ENCODE measurements around the gene ADCK1.
A peak's percentile ranks its signal among the peaks of the same experiment; 100 is the strongest.
"Not testable (repeated sequence)": the region's sequence is repeated elsewhere in the genome, so short reads cannot be mapped to it uniquely, and the experiment has no call there.

The ADCK1 gene

DNA sequence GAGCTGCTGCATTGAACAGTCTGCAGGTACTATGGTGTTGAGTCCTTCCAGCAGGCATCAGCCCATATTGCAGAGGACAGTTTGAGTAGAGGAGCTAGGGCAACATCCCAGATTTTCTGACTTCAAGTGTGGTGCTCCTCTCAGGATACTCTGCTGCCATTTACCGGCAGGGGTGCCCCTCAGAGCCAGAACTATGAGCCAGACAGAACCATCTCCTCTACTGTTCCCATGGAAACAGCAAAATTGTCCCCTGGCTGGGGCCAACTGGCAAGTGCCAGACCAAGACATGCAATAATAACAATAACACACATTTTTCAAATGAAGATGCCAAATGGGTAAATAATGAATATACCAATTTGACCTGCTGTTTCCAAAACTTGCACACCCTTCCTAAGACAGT, 102.9 kb downstream of the ADCK1 start:
- no peak for DNase-seq (ENCODE audit: low read depth in 2 of 2)

DNA sequence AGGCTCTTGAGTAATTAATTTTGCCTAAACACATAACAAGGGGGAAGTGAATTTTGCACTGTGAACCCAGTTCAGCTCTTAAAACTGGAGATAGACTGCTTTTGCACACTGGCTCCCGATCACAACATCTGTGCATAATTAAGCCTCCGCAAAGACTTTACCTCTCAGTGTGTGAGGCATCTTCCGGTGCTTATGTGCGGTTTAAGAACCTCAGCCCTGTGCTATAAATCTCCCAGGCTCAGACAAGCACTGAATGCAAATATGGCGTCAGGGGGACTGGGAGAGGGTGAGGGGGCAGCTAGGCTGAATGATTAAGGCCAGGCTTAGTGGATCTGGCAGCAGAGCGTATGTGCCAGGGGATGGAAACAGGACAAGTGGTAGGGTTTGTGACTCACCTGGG, 103.3 kb downstream of the ADCK1 start:
- DNase-seq (ENCODE audit: low read depth in 2 of 2), result peak; percentile 79 to 83

DNA sequence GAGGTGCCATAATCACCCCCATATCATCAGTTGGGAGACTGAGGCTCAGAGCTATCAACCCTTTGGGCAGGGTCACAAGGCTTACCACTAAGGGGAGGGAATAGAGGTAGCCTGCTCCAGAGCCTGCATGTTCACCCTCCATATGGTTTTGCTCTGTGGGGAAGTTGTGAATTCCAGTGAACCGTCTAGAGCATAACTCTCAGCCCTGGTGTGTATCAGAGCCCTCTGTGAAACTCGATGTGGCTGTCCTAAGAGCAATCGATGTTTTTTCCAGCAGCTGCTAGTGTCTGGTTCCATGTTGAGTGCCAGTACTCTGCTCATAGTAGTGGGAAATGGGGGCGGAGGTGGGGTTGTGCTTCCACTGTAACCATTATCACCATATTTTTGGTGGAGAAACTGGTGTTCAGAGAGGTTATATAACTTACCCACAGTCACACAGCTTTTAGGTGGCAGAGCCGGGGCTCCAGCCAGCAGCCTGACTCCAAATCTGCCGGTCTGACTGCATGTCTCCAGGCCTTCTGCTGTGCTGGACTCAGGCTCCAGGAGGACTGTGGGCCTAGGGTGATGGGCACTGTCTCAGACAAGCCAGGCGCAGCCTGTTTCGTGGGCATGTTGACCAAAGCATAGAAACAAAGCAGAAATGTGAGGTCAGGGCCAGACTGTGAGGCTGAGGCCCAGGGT, 104.2 kb downstream of the ADCK1 start:
- DNase-seq (ENCODE audit: low read depth in 2 of 2), result peak in 1 of 2 experiments; percentile 33

DNA sequence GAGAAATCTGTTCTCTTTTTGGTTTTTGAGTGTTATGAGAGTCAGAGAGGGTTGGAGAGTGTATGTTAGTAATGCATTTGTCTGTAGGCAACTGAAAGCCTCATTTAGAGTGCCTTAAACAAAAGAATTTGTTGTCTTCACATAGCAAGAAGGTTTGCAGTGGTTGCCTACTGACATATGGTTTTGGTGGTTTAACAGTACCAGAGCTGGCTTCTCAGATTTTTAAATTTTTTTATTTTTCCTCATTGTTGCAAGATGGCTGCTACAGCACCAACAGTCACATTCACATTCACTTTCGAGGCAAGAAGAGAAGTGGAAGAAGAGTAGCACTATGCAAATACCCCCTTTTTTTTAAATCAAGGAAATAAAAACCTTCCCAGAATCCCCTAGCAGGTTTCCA, 106.5 kb downstream of the ADCK1 start:
- DNase-seq (ENCODE audit: low read depth in 2 of 2), result no peak

DNA sequence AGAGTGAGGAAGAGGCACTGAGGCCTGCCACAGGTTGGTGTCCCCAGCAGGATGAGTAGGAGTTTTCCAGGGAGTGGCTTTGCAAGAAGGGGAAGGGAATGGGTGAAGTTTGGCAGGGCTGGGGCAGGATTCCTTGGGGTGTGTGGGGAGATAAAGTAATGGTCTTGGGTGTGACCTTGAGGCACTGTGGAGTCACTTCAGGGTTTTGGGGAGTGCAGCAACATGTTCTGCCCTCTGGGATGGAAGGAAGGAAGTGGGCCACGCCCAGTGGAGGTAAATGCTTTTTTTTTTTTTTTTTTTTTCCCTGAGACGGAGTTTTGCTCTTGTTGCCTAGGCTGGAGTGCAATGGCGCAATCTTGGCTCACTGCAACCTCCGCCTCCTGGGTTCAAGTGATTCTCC, 108.9 kb downstream of the ADCK1 start:
- DNase-seq (ENCODE audit: low read depth in 2 of 2), result no peak

- DNase-seq (ENCODE audit: low read depth in 2 of 2), result no peak
Observed at GRCh38 chr14:77909911-77910310, 110.0 kb downstream of the ADCK1 start.

DNA sequence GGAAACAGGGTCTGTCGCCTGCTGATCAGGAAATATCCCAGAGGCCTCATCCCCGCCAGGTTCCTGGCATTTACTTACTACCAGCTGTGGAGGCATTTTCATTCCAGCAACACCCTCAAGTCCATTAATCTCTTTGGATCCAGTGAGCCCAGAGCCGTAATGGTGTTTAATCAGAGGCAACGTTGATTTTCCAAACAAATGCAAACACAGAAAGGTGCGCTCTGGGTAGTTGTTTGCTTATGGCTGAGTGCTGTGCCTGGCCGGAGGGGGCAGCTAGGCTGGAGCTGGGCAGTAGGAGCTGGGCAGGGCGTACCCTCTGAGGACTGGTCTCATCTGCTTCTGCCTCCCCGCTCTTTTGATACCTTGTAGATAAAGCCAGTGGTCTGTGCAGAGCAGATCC, 110.6 kb downstream of the ADCK1 start:
- no peak for DNase-seq (ENCODE audit: low read depth in 2 of 2)

DNA sequence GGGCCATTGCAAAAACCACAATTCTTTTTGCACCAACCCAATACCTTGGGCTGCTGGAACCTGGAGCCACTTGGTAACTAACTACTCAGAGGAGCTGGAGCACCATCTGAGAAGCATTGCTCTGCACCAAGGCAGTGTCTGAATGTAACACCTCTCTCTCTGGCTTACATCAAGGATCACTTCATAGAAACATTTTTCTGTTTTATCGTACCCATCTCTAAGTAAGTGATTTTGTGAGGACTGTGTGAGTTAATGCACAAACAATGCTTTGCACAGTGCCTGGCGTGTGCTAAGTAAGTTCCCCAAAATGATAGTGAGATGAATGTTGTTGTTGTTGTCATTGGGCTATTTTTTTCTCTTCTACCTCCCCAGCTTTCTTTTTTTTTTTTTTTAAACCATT, 111.4 kb downstream of the ADCK1 start:
- no peak for DNase-seq (ENCODE audit: low read depth in 2 of 2)

GRCh38 chr14:77912754-77913556, 113.0 kb downstream of the ADCK1 start:
- no peak for DNase-seq (ENCODE audit: low read depth in 2 of 2)

DNA sequence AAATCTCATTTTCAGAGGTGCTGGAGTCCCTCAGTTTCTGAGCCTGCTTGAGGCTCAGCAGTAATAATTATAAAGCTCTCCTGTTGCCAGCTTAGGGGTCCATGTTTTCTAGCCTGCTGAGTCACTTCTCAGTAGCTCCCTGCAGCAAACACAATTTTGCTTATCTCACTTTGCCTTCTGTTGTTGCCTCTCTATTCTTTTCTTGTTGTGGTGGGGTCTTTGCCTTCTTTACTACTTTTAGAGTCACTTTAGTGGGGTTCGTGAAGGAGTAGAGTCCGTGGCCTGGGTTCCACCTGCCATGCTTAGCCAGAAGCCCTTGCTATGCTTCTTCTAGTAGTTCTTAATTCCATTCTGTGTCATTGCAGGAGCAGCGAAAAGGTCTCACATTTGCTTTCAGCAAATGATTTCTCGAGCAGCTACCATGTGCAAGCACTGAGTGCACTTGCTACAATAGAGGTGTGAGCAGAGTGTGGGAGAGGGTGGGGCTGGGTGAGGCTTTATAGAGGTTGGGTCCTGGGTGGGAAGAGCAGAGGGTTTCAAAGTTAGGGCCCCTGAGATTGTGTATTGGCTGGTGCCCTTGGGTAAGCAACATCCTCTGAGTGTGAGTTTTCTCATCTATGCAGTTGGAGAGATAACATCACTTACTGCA, 114.3 kb downstream of the ADCK1 start:
- DNase-seq (ENCODE audit: low read depth in 2 of 2), result no peak

- not testable (repeated sequence) for DNase-seq (ENCODE audit: low read depth in 2 of 2)
Observed at GRCh38 chr14:77915390-77915789, 115.5 kb downstream of the ADCK1 start.

GRCh38 chr14:77917491-77918201, 117.7 kb downstream of the ADCK1 start:
- DNase-seq (ENCODE audit: low read depth in 2 of 2), result no peak

DNA sequence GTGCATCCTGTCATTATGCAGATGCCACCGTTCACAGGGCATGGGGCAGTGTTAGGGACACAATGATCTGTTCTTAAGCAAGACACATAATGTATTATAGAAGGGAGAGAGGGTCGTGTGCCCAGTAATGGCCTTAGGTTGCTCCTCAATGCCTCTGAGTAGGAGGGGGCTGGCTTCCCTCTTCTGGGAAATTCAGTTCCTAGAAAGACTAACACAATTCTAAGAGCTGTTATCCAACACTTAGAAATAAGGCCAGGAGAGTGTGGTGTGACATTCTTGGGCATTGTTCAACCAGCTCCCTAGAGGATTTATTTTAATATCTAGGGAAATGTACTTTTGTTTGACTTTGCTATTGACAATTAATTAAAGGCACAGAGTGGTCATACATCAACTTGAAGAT, 118.5 kb downstream of the ADCK1 start:
- no peak for DNase-seq (ENCODE audit: low read depth in 2 of 2)

GRCh38 chr14:77920312-77920711, 120.4 kb downstream of the ADCK1 start:
- no peak for DNase-seq (ENCODE audit: low read depth in 2 of 2)

- no peak for DNase-seq (ENCODE audit: low read depth in 2 of 2)
Observed at GRCh38 chr14:77921818-77922217, 121.9 kb downstream of the ADCK1 start.

- DNase-seq (ENCODE audit: low read depth in 2 of 2), result no peak
Observed at GRCh38 chr14:77923131-77923936, 123.4 kb downstream of the ADCK1 start.

DNA sequence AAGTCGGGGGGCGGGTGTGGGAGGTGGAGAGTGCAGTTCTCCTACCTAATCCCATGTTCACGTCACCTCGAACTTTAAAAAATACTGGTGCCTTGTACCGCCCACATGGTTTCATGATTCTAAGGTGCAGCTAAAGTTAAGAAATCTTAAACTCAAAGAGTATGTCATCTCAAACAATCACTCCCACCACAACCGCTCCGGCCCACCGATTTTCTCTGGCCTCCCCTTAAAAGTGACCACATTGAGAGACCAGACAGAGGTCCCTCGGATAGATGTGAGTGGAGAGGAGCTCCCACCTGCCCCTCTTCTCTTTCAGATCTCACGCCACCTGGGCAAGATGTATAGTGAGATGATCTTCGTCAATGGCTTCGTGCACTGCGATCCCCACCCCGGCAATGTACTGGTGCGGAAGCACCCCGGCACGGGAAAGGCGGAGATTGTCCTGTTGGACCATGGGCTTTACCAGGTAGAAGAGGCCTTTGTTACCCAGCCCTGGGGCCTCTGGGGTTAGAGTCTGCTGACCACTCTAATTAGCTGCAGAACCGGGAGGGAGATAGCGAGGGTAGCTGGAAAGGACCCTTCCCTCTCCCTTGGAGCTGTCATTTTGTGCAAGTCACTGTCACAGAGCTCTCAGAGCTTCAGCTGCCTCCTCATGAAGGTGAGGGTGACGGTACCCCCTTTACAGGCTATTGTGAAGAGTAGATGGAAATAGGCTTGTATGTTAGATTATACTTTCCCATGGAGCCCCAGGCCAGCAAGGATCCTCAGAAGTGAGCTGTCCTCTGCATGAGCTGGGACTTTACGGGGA, 124.4 kb downstream of the ADCK1 start:
- DNase-seq (ENCODE audit: low read depth in 2 of 2), result no peak

DNA sequence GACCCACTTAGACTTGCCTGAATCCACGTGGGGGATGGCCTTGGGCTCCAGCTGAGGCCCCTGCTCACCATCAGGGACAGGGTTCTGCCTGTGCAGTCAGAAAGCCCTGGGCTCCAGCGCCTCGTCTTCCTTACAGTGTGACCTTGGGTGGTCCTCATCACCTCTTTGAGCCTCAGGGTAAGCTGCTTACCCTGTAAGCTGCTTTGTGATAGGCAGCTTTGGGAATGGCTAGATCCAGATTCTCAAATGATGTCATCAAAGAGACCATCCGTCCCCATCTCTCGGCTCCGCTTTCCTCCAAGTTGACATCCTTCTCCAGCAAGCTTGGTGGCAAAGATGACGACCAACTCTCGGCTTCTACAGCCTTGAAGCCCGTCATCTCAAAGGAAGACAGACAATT, 127.0 kb downstream of the ADCK1 start:
- no peak for DNase-seq (ENCODE audit: low read depth in 2 of 2)

- no peak for DNase-seq (ENCODE audit: low read depth in 2 of 2)
Observed at GRCh38 chr14:77931441-77931840, 131.5 kb downstream of the ADCK1 start.

DNA sequence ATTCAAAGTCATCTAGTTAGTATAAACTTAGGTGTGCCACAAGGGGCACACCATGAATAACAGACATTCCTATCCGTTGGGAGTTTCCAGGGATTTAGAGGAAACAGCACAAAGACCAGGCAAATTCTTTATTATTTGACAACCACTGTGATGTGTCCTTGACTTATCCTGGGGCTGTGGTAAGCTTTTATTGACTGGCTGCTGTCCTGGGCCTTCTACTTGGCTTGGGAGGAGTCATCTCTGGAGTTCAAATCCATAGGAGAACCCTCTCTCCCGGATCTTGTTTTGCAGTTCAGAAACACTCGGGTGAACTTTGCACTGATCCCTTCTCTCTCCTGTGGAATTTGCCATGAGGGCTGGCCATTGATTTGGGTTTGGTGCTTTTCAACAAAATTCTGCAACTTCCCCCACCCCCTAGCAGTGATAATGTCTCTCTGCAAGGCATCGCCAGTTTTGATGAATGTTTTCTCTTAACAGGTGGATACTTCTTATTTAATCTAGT, 136.3 kb downstream of the ADCK1 start:
- DNase-seq (ENCODE audit: low read depth in 2 of 2), result no peak

Data from fibroblast of skin of left biceps (primary cell).